ENCODE data around the gene ADRA2C.

- TF ChIP-seq CTCF (conservative IDR thresholded peaks at IDR 0.05; ENCODE audit: low read length) (no peak), EZH2phosphoT487 (IDR thresholded peaks at IDR 0.05; ENCODE audit: borderline replicate concordance, low read depth, low read length) (no peak)
Observed at GRCh38 chr4:3805026-3805425, 38.8 kb downstream of the ADRA2C start.

Data from OCI-LY7 (cell line).